CD14-positive monocyte (primary cell): ENCODE measurements around the gene INPP4A. TPM values are rescaled to one million over a fixed set of nuclear protein-coding genes. Genes with fewer than 3 reads are reported as not detected.

Source experiments
- DNase-seq, 3 donors: peaks; one replicate each; pipeline ENCODE4 v3.0.0-alpha.2; 2011 to 2022
- H2AFZ ChIP-seq: 2 replicates; pipeline ENCODE4 v1.6.0; 2012; ENCODE audit warnings: mild to moderate bottlenecking, low read depth, low read length, inconsistent platforms; ENCODE audit not compliant: insufficient read depth, poor library complexity, severe bottlenecking
- H3K27ac ChIP-seq, 2 donors: 1 replicate in 1 of 2; 2 replicates in 1 of 2; pipeline ENCODE4 v1.5.1; 2012 to 2013; ENCODE audit warnings: low read length in 2 of 2, control low read depth in 1 of 2, inconsistent platforms in 1 of 2, low read depth in 1 of 2, mild to moderate bottlenecking in 1 of 2
- H3K27me3 ChIP-seq, 2 donors: one replicate each; pipeline versions ENCODE4 v1.6.0 to v1.6.1; 2011 to 2013; ENCODE audit warnings: low read length in 2 of 2; ENCODE audit not compliant: control insufficient read depth in 2 of 2, insufficient read depth in 2 of 2
- H3K36me3 ChIP-seq, 2 donors: replicated peaks in 1 of 2; 1 replicate in 1 of 2; 2 replicates in 1 of 2; pipeline versions ENCODE4 v1.5.1 to v1.6.1; 2012 to 2013; ENCODE audit warnings: low read length in 2 of 2, control low read depth in 1 of 2, inconsistent platforms in 1 of 2, mild to moderate bottlenecking in 1 of 2; ENCODE audit not compliant: insufficient read depth in 2 of 2, control insufficient read depth in 1 of 2
- H3K4me1 ChIP-seq, 2 donors: 1 replicate in 1 of 2; 2 replicates in 1 of 2; pipeline versions ENCODE4 v1.5.1 to v1.6.1; 2012 to 2013; ENCODE audit warnings: low read length in 2 of 2, control low read depth in 1 of 2, inconsistent platforms in 1 of 2, mild to moderate bottlenecking in 1 of 2, moderate library complexity in 1 of 2; ENCODE audit not compliant: insufficient read depth in 2 of 2, control insufficient read depth in 1 of 2
- H3K4me2 ChIP-seq: replicated peaks from 2 replicates; pipeline ENCODE3; 2012; ENCODE audit warnings: low read length, moderate library complexity, mild to moderate bottlenecking; ENCODE audit not compliant: poor library complexity, severe bottlenecking; ENCODE audit errors: extremely low read depth
- H3K4me3 ChIP-seq, 3 experiments: fragments of 200-600 bp in 1 of 3; sonication (generic) in 1 of 3; replicated peaks in 1 of 3; 1 replicate in 2 of 3; 2 replicates in 1 of 3; pipeline ENCODE4 v1.5.1; 2011 to 2013; ENCODE audit warnings: low read length in 3 of 3, mild to moderate bottlenecking in 3 of 3, control low read depth in 2 of 3, low read depth in 2 of 3, inconsistent platforms in 1 of 3, moderate library complexity in 1 of 3
- H3K79me2 ChIP-seq: 2 replicates; pipeline ENCODE4 v1.6.0; 2012; ENCODE audit warnings: mild to moderate bottlenecking, control low read depth, inconsistent platforms, low read length, moderate library complexity; ENCODE audit not compliant: insufficient read depth
- H3K9ac ChIP-seq: 2 replicates; pipeline ENCODE4 v1.6.0; 2017; ENCODE audit warnings: low read length, mild to moderate bottlenecking; ENCODE audit not compliant: insufficient read depth, poor library complexity, severe bottlenecking
- H3K9me3 ChIP-seq, 2 donors: replicated peaks in 1 of 2; 1 replicate in 1 of 2; 2 replicates in 1 of 2; pipeline versions ENCODE4 v1.5.1 to v1.6.1; 2012 to 2013; ENCODE audit warnings: low read length in 2 of 2, control low read depth in 1 of 2; ENCODE audit not compliant: control insufficient read depth in 1 of 2, insufficient read depth in 1 of 2
- H4K20me1 ChIP-seq: 2 replicates; pipeline ENCODE4 v1.6.0; 2012; ENCODE audit warnings: mild to moderate bottlenecking, low read length, control low read depth, moderate library complexity; ENCODE audit not compliant: insufficient read depth
- H3K27ac Mint-ChIP-seq, 7 donors: one replicate each; pipeline ENCODE4 v1.8.0; 2020; ENCODE audit warnings: mild to moderate bottlenecking in 7 of 7, mixed read lengths in 7 of 7, moderate library complexity in 6 of 7, inconsistent platforms in 2 of 7
- H3K27me3 Mint-ChIP-seq, 3 donors: one replicate each; pipeline ENCODE4 v1.8.0; 2021 to 2022; ENCODE audit warnings: low read depth in 3 of 3, mild to moderate bottlenecking in 3 of 3, mixed read lengths in 3 of 3, moderate library complexity in 3 of 3, inconsistent platforms in 1 of 3
- H3K36me3 Mint-ChIP-seq, 2 donors: one replicate each; pipeline ENCODE4 v1.8.0; 2020; ENCODE audit warnings: mixed read lengths in 2 of 2, inconsistent platforms in 1 of 2, mild to moderate bottlenecking in 1 of 2
- H3K4me1 Mint-ChIP-seq: one replicate; pipeline ENCODE4 v1.8.0; 2020; ENCODE audit warnings: mild to moderate bottlenecking, mixed read lengths
- H3K4me3 Mint-ChIP-seq, 2 donors: one replicate each; pipeline ENCODE4 v1.8.0; 2020; ENCODE audit warnings: mild to moderate bottlenecking in 2 of 2, mixed read lengths in 2 of 2, moderate library complexity in 1 of 2
- H3K9me3 Mint-ChIP-seq, 7 donors: one replicate each; pipeline ENCODE4 v1.8.0; 2020 to 2022; ENCODE audit warnings: mixed read lengths in 7 of 7, mild to moderate bottlenecking in 6 of 7, moderate library complexity in 6 of 7, inconsistent platforms in 2 of 7
- WGBS: methylation state at CpG from one replicate; pipeline ENCODE4 v1.1.5; 2013; ENCODE audit warnings: missing lambda C conversion rate; ENCODE audit not compliant: insufficient coverage; 5-methylcytosine and 5-hydroxymethylcytosine counted together
- intact Hi-C, 2 donors: fragments of 100-400 bp; cut with micrococcal nuclease; formaldehyde crosslinking; loops; one replicate each; pipeline versions ENCODE4 v1.15.0 to v1.15.1; 2023
- polyA plus RNA-seq, 3 donors: library from polyadenylated mRNA; depleted of rRNA in 1 of 3; unstranded in 2 of 3; stranded (reverse) in 1 of 3; fragments of 300-500 nt in 2 of 3; fragments of >200 nt in 1 of 3; fragmentation: Illumina TruSeq in 2 of 3; gene quantifications; 1 replicate in 2 of 3; 2 replicates in 1 of 3; pipeline ENCODE4 v1.2.3, GENCODE V29; 2012 to 2021
- TF ChIP-seq, protein P1 (sequence below): fragments of 200-600 bp; IDR thresholded peaks from one replicate; pipeline ENCODE4 v1.8.0; 2022; ENCODE audit warnings: antibody characterized with exemption, mild to moderate bottlenecking

INPP4A gene
- polyA plus RNA-seq, 3 donors = 13.7 to 52.4 (median 20.7) TPM

DNA sequence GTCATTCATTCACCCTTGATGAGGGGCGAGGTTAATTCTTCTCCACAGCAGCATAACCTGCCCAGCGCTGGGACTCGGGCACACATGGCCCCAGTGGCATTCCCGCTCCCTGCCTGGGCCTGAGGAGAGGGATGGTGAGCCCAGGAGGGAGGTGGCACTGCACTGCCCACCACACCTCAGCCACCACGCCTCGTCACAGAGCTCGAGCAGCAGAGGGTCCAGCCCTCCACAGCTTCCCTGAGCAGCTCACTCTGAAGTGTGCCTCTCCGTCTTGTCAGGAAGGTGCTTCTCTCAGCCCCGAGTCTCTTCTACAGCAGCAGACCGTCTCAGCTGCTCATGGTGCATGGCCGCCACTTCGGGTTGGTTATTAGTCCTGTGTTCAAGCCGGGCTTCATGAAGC is 128.8 kb downstream of the INPP4A start:
- H3K27ac Mint-ChIP-seq = peak overlapping the region in 1 of 7 donors; percentile 27
- H2AFZ ChIP-seq = no peak overlapping the region
- no peak overlapping the region for H3K4me3 ChIP-seq
- H3K27me3 Mint-ChIP-seq = peaks cover 0 to 3% (median 1%) of the 10 kb centered on the region in 3 donors
- H3K4me1 Mint-ChIP-seq = no peaks in the 10 kb centered on the region
- H3K4me1 ChIP-seq = no peaks in the 10 kb centered on the region
- no peaks in the 10 kb centered on the region for H3K79me2 ChIP-seq
- intact Hi-C loops = no loop called here
- H3K9ac ChIP-seq = no peak overlapping the region
- H3K4me3 Mint-ChIP-seq = no peak overlapping the region
- H3K36me3 Mint-ChIP-seq = peaks cover 96 to 98% of the 10 kb centered on the region in 2 donors
- no peaks in the 10 kb centered on the region for H3K9me3 ChIP-seq
- H3K4me2 ChIP-seq = no peak overlapping the region
- peaks cover 98 to 100% of the 10 kb centered on the region in 2 donors for H3K36me3 ChIP-seq
- H3K27me3 ChIP-seq = no peaks in the 10 kb centered on the region
- DNase-seq = no peak
- WGBS = 100% methylated on average over 9 of the region's 13 CpGs
- TF ChIP-seq, protein P1, sequence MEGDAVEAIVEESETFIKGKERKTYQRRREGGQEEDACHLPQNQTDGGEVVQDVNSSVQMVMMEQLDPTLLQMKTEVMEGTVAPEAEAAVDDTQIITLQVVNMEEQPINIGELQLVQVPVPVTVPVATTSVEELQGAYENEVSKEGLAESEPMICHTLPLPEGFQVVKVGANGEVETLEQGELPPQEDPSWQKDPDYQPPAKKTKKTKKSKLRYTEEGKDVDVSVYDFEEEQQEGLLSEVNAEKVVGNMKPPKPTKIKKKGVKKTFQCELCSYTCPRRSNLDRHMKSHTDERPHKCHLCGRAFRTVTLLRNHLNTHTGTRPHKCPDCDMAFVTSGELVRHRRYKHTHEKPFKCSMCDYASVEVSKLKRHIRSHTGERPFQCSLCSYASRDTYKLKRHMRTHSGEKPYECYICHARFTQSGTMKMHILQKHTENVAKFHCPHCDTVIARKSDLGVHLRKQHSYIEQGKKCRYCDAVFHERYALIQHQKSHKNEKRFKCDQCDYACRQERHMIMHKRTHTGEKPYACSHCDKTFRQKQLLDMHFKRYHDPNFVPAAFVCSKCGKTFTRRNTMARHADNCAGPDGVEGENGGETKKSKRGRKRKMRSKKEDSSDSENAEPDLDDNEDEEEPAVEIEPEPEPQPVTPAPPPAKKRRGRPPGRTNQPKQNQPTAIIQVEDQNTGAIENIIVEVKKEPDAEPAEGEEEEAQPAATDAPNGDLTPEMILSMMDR = no peak
- H3K27ac ChIP-seq = no peak overlapping the region
- H3K9me3 Mint-ChIP-seq = no peaks in the 10 kb centered on the region
- peaks cover 25% of the 10 kb centered on the region for H4K20me1 ChIP-seq

DNA sequence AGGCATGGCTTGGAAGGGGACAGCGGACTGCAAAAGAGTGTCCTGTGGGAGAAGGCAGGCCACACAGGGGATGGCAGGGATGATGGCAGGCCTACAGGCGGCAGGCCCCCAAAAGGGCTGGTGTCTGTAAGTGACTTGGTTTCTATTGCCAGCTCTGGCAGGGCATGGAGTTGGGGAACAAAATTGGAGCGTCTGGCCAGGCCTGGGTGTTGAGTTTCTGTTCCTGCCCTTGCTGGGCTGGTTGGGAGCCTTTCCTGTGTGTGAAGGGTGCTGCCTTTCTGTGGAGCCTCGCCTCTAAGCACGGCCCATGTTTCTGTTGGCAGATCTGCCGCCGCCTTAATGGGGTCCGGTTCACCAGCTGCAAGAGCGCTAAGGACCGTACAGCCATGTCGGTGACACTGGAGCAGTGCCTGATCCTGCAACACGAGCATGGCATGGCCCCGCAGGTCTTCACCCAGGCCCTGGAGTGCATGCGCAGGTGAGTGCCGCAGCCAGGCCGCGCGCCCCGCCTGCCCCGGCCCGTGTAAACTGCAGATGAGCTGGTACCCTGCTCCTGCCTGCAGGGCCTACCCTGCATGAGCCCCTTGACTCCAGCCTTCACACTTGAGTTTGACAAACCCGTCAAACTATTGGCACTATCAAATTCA is 132.1 kb downstream of the INPP4A start:
- H3K4me1 Mint-ChIP-seq = no peaks in the 10 kb centered on the region
- H3K27me3 ChIP-seq = no peaks in the 10 kb centered on the region
- H3K27me3 Mint-ChIP-seq = peaks cover 0 to 2% (median 1%) of the 10 kb centered on the region in 3 donors
- 96% methylated on average over 19 of the region's 22 CpGs for WGBS
- H3K36me3 ChIP-seq = peaks cover 97 to 100% of the 10 kb centered on the region in 2 donors
- TF ChIP-seq, protein P1 = no peak
- H3K27ac Mint-ChIP-seq = no peak overlapping the region
- H3K36me3 Mint-ChIP-seq = peaks cover 90 to 100% of the 10 kb centered on the region in 2 donors
- no peak overlapping the region for H3K27ac ChIP-seq
- H2AFZ ChIP-seq = no peak overlapping the region
- no peaks in the 10 kb centered on the region for H3K79me2 ChIP-seq
- H3K4me2 ChIP-seq = no peak overlapping the region
- no peak overlapping the region for H3K9ac ChIP-seq
- no peaks in the 10 kb centered on the region for H3K4me1 ChIP-seq
- DNase-seq = no peak
- H3K9me3 ChIP-seq = no peaks in the 10 kb centered on the region
- H3K4me3 ChIP-seq = no peak overlapping the region
- intact Hi-C loops = no loop called here
- peaks cover 17% of the 10 kb centered on the region for H4K20me1 ChIP-seq
- no peak overlapping the region for H3K4me3 Mint-ChIP-seq
- H3K9me3 Mint-ChIP-seq = peaks cover 0 to 3% (median 0%) of the 10 kb centered on the region in 7 donors
